ENCODE measurements around the gene ADGRG1.

DNA sequence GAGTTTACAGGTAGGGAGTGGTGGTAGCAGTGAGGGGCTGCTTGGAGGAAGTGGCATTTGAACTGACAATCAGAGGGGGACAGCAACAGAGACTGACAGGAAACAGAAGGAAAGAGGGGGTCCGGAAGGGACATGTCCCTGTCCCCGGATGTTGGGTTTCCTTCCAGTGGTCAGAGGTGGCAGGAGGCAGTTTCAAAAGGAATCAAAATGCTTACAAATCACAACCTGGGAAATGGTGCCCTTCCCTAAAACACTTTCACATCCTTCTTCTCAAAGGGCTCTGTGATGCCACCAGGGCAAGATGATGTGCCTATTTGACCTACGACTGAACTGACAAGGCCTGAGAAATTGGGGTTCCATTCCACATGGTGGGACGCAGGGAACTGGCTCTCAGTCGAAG is 19.7 kb downstream of the ADGRG1 start:
- TF ChIP-seq, protein P1, sequence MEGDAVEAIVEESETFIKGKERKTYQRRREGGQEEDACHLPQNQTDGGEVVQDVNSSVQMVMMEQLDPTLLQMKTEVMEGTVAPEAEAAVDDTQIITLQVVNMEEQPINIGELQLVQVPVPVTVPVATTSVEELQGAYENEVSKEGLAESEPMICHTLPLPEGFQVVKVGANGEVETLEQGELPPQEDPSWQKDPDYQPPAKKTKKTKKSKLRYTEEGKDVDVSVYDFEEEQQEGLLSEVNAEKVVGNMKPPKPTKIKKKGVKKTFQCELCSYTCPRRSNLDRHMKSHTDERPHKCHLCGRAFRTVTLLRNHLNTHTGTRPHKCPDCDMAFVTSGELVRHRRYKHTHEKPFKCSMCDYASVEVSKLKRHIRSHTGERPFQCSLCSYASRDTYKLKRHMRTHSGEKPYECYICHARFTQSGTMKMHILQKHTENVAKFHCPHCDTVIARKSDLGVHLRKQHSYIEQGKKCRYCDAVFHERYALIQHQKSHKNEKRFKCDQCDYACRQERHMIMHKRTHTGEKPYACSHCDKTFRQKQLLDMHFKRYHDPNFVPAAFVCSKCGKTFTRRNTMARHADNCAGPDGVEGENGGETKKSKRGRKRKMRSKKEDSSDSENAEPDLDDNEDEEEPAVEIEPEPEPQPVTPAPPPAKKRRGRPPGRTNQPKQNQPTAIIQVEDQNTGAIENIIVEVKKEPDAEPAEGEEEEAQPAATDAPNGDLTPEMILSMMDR (conservative IDR thresholded peaks at IDR 0.05; ENCODE audit: low read length): no peak
- no peak for TF ChIP-seq EZH2phosphoT487 (IDR thresholded peaks at IDR 0.05; ENCODE audit: borderline replicate concordance, low read depth, low read length)

Data from OCI-LY7 (cell line).